Measurements from ENCODE around the gene MYO15A.

The MYO15A gene

GRCh38 chr17:18225121-18225641 is 116.6 kb downstream of the MYO15A start, which contains the start of gene LLGL1:
TSS of gene LLGL1 (plus strand) at chr17:18225635. CDS start at chr17:18225683, 48 bp downstream.
- Histone ChIP-seq H3K9me3 (ENCODE audit: control insufficient read depth, low read length) (no peaks in the 10 kb centered on the region), H3K4me1 (peaks cover 4% of the 10 kb centered on the region), H3K4me2 (ENCODE audit: low read length) (peak within 1 kb of the TSS; percentile 91), H3K36me3 (ENCODE audit: control insufficient read depth, insufficient read depth, low read length) (no peaks in the 10 kb centered on the region), H3K79me2 (no peaks in the 10 kb centered on the region), H3K9ac (no peak within 1 kb of the TSS), H2AFZ (peak within 1 kb of the TSS; percentile 99), H3K4me3 (ENCODE audit: low read depth, low read length) (peak within 1 kb of the TSS; percentile 65), H3K27me3 (ENCODE audit: control insufficient read depth, insufficient read depth, low read length) (no peaks in the 10 kb centered on the region), H3K27ac (peak within 1 kb of the TSS; percentile 27)
- no peak for TF ChIP-seq CTCF (IDR thresholded peaks at IDR 0.05)

- H3K9me3 ChIP-seq (ENCODE audit: control insufficient read depth, low read length) = no peaks in the 10 kb centered on the region
- H3K27me3 ChIP-seq (ENCODE audit: control insufficient read depth, insufficient read depth, low read length) = no peaks in the 10 kb centered on the region
- H2AFZ ChIP-seq = peak overlapping the region; percentile 77
- H3K27ac ChIP-seq = no peak overlapping the region
- no peaks in the 10 kb centered on the region for H3K36me3 ChIP-seq (ENCODE audit: control insufficient read depth, insufficient read depth, low read length)
- H3K9ac ChIP-seq = no peak overlapping the region
- peak overlapping the region; percentile 65 for H3K4me3 ChIP-seq (ENCODE audit: low read depth, low read length)
- peak overlapping the region; percentile 91 for H3K4me2 ChIP-seq (ENCODE audit: low read length)
- no peak for TF ChIP-seq CTCF (IDR thresholded peaks at IDR 0.05)
- peaks cover 4% of the 10 kb centered on the region for H3K4me1 ChIP-seq
- H3K79me2 ChIP-seq = no peaks in the 10 kb centered on the region
These were observed 117.2 kb downstream of the MYO15A start for GRCh38 chr17:18225642-18226283.

- Histone ChIP-seq H3K27ac (no peak overlapping the region), H2AFZ (peak overlapping the region; percentile 77), H3K27me3 (ENCODE audit: control insufficient read depth, insufficient read depth, low read length) (no peaks in the 10 kb centered on the region), H3K4me3 (ENCODE audit: low read depth, low read length) (peak overlapping the region; percentile 65), H3K4me2 (ENCODE audit: low read length) (peak overlapping the region; percentile 91), H3K36me3 (ENCODE audit: control insufficient read depth, insufficient read depth, low read length) (no peaks in the 10 kb centered on the region), H3K4me1 (peaks cover 4% of the 10 kb centered on the region), H3K9ac (no peak overlapping the region), H3K9me3 (ENCODE audit: control insufficient read depth, low read length) (no peaks in the 10 kb centered on the region), H3K79me2 (no peaks in the 10 kb centered on the region)
- no peak for TF ChIP-seq CTCF (IDR thresholded peaks at IDR 0.05)
These were observed 117.9 kb downstream of the MYO15A start for GRCh38 chr17:18226284-18226945.

- Histone ChIP-seq H3K4me3 (ENCODE audit: low read depth, low read length) (no peak overlapping the region), H3K27me3 (ENCODE audit: control insufficient read depth, insufficient read depth, low read length) (no peaks in the 10 kb centered on the region), H3K36me3 (ENCODE audit: control insufficient read depth, insufficient read depth, low read length) (no peaks in the 10 kb centered on the region), H3K79me2 (no peaks in the 10 kb centered on the region), H3K9me3 (ENCODE audit: control insufficient read depth, low read length) (no peaks in the 10 kb centered on the region), H3K27ac (no peak overlapping the region), H3K4me2 (ENCODE audit: low read length) (no peak overlapping the region), H3K9ac (no peak overlapping the region), H2AFZ (no peak overlapping the region), H3K4me1 (peaks cover 4% of the 10 kb centered on the region)
- TF ChIP-seq CTCF (IDR thresholded peaks at IDR 0.05) = no peak
These were observed 119.1 kb downstream of the MYO15A start for GRCh38 chr17:18227635-18228034.
